GM23248 (cell line): ENCODE data around the gene GXYLT2.

ENCODE experiments used
- EZH2 ChIP-seq: fragments of 200-600 bp; sonication (generic); IDR thresholded peaks from 2 replicates; pipeline ENCODE4 v1.6.1; 2018; ENCODE audit warnings: antibody characterized with exemption, mild to moderate bottlenecking; ENCODE audit not compliant: insufficient read depth, poor library complexity, severe bottlenecking
- EZH2phosphoT487 ChIP-seq: fragments of 200-600 bp; sonication (generic); IDR thresholded peaks from 2 replicates; pipeline ENCODE4 v1.6.1; 2018; ENCODE audit warnings: antibody characterized with exemption, moderate library complexity, mild to moderate bottlenecking, low read depth; ENCODE audit not compliant: insufficient read depth

GRCh38 chr3:72904163-72904562 lies 16.3 kb downstream of the GXYLT2 start:
- TF ChIP-seq EZH2 = no peak
- no peak for TF ChIP-seq EZH2phosphoT487
